22Rv1 (cell line): ENCODE measurements around the gene FIG4.
"Not testable (repeated sequence)": the region's sequence is repeated elsewhere in the genome, so short reads cannot be mapped to it uniquely, and the experiment has no call there.

ENCODE experiments used
- H3K27ac ChIP-seq: fragments of 450-650 bp; 2 replicates; pipeline ENCODE4 v1.5.1; 2017
- ZFX ChIP-seq: fragments of 450-650 bp; IDR thresholded peaks from 2 replicates; pipeline ENCODE4 v1.6.1; 2017; ENCODE audit warnings: antibody characterized with exemption, borderline replicate concordance
- TF ChIP-seq, protein P1 (sequence below): fragments of 450-650 bp; IDR thresholded peaks from 2 replicates; pipeline ENCODE4 v1.5.1; 2017; ENCODE audit warnings: mild to moderate bottlenecking

Gene FIG4

GRCh38 chr6:109669811-109670210 is 21.3 kb upstream of the FIG4 start:
- H3K27ac ChIP-seq: no peak overlapping the region
- TF ChIP-seq ZFX: no peak
- TF ChIP-seq, protein P1, sequence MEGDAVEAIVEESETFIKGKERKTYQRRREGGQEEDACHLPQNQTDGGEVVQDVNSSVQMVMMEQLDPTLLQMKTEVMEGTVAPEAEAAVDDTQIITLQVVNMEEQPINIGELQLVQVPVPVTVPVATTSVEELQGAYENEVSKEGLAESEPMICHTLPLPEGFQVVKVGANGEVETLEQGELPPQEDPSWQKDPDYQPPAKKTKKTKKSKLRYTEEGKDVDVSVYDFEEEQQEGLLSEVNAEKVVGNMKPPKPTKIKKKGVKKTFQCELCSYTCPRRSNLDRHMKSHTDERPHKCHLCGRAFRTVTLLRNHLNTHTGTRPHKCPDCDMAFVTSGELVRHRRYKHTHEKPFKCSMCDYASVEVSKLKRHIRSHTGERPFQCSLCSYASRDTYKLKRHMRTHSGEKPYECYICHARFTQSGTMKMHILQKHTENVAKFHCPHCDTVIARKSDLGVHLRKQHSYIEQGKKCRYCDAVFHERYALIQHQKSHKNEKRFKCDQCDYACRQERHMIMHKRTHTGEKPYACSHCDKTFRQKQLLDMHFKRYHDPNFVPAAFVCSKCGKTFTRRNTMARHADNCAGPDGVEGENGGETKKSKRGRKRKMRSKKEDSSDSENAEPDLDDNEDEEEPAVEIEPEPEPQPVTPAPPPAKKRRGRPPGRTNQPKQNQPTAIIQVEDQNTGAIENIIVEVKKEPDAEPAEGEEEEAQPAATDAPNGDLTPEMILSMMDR: no peak

- no peak overlapping the region for H3K27ac ChIP-seq
- TF ChIP-seq, protein P1: no peak
- no peak for TF ChIP-seq ZFX
Measured at GRCh38 chr6:109671733-109672132, 19.4 kb upstream of the FIG4 start.

DNA sequence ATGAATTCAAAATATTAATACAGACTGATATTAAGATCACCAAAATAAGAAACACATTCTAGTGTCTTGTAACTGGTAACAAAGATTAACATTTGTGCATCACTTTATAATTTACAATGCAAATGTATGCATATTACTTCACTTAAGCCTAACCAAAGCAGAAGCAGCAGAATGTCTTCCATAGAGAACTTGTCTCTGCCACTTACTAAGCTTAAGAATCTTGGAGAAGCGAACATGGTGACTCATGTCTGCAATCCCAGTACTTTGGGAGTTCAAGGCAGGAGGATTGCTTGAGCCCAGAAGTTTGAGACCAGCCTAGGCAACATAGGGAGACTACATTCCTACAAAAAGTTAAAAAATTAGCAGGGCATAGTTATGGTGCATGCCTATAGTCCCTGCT is 18.9 kb upstream of the FIG4 start:
- TF ChIP-seq, protein P1: no peak
- TF ChIP-seq ZFX: no peak
- H3K27ac ChIP-seq: no peak overlapping the region

DNA sequence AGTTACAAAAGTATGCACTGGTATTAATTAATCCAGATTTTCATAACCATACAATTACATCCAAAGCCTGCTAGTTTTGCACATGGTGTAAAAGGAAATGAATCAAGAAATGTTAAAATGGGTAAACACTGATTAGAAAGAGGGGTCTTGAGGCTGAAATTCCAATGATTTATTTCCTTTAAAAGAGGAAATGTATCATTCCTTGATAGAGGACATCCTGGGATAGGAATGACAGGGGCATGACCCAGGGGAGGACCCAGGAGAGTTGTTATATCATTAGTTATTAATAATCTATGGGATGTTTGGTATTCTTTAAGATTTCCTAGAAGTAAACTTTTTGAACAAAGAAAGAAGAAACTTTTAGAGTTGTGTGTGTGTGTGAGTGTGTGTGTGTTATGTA is 18.3 kb upstream of the FIG4 start:
- no peak overlapping the region for H3K27ac ChIP-seq
- TF ChIP-seq, protein P1: no peak
- no peak for TF ChIP-seq ZFX

- TF ChIP-seq ZFX: no peak
- TF ChIP-seq, protein P1: no peak
- H3K27ac ChIP-seq: no peak overlapping the region
Measured at GRCh38 chr6:109676724-109677123, 14.4 kb upstream of the FIG4 start.

DNA sequence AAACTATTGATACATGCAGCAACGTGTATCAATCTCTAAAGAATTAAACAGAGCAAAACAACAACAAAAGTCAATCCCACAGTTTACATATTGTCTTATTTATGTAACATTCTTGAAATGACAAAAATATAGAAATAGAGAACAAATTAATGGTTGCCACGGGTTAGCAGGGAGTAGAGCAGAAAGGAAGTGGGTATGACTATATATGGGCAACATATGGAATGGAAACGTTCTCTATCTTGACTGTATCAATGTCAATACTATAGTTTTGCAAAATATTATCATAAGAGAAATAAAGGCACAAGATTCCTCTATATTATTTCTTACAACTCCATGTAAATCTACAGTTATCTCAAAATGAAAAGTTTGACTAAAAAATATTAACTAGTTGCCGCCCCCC is 12.9 kb upstream of the FIG4 start:
- TF ChIP-seq ZFX: no peak
- TF ChIP-seq, protein P1: no peak
- no peak overlapping the region for H3K27ac ChIP-seq

DNA sequence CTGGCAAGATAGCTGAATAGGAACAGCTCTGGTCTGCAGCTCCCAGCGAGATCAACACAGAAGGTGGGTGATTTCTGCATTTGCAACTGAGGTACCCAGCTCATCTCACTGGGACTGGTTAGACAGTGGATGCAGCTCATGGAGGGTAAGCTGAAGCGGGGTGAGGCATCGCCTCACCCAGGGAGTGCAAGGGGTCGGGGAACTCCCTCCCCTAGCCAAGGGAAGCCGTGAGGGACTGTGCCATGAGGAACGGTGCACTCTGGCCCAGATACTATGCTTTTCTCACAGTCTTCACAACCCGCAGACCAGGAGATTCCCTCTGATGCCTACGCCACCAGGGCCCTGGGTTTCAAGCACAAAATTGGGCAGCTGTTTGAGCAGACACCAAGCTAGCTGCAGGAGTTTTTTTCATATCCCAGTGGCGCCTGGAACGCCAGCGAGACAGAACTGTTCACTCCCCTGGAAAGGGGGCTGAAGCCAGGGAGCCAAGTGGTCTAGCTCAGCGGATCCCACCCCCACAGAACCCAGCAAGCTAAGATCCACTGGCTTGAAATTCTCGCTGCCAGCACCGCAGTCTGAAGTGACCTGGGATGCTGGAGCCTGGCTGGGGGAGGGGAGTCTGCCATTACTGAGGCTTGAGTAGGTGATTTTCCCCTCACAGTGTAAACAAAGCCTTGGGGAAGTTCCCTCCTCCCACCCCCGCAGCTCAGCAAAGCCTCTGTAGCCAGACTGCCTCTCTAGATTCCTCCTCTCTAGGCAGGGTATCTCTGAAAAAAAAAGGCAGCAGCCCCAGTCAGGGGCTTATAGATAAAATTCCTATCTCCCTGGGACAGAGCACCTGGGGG is 12.2 kb upstream of the FIG4 start:
- not testable (repeated sequence) for H3K27ac ChIP-seq
